ENCODE data around the gene CSF3.

- TF ChIP-seq ZNF382 (CRISPR knock-in tag; IDR thresholded peaks at IDR 0.05; ENCODE audit: borderline replicate concordance), result no peak
- TF ChIP-seq POLR2A (IDR thresholded peaks at IDR 0.05; ENCODE audit: insufficient read depth in 1 of 2, low read depth in 2 of 2, low read length in 2 of 2), result no peak
- TF ChIP-seq GTF2F1 (IDR thresholded peaks at IDR 0.05; ENCODE audit: low read length), result no peak
- no peak for TF ChIP-seq SP4 (CRISPR knock-in tag; IDR thresholded peaks at IDR 0.05)
- TF ChIP-seq TAF1 (CRISPR knock-in tag; IDR thresholded peaks at IDR 0.05), result no peak
- TF ChIP-seq POLR2AphosphoS5 (IDR thresholded peaks at IDR 0.05; ENCODE audit: low read depth, low read length), result no peak
- no peak for TF ChIP-seq FOXM1 (CRISPR knock-in tag; IDR thresholded peaks at IDR 0.05)
- no peak for TF ChIP-seq ELF4 (CRISPR knock-in tag; IDR thresholded peaks at IDR 0.05; ENCODE audit: borderline replicate concordance)
These were observed 19.8 kb upstream of the CSF3 start for GRCh38 chr17:39995438-39995837.

Data from HepG2 (cell line).